HG02678 (cell line): ENCODE results near the gene ALKBH5.

ENCODE experiments used
- ATAC-seq: cut with Tn5 transposase; IDR thresholded peaks from one replicate; pipeline ENCODE4 v1.9.1; 2021; ENCODE audit warnings: mild to moderate bottlenecking, moderate library complexity; ENCODE audit not compliant: unreplicated experiment

ALKBH5 gene

DNA sequence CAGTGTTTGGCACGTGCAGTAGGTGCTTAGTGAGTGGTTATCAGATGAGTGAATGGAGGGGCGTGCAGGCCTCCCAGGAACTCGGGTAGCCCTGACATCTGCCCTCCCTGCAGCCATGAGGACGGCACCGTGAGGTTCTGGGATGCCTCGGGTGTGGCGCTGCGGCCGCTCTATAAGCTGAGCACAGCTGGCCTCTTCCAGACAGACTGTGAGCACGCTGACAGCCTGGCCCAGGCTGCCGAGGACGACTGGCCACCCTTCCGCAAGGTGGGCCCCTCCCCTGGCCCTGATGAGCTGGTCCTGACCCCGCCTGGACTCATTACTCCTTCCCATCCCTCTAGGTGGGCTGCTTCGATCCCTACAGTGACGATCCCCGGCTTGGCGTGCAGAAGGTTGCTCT, 52.9 kb downstream of the ALKBH5 start:
- ATAC-seq = no peak

GRCh38 chr17:18237461-18237860, 53.8 kb downstream of the ALKBH5 start:
- ATAC-seq = no peak

DNA sequence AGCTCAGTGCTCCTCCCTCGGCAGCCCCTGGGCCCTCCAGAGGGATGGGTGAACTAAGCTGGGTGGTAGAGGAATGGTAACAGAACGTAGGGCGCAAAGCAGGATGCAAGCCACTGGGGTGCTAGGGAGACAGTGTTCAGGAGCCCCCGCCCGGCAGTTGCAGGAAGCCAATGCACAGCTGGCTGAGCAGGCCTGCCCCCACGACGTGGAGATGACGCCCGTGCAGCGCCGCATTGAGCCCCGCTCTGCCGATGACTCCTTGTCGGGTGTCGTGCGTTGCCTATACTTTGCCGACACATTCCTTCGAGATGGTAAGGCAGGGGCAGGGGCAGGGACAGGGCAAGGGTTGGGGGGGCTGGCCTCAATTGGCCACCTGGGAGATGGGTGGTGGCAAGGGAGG, 54.7 kb downstream of the ALKBH5 start:
- no peak for ATAC-seq

DNA sequence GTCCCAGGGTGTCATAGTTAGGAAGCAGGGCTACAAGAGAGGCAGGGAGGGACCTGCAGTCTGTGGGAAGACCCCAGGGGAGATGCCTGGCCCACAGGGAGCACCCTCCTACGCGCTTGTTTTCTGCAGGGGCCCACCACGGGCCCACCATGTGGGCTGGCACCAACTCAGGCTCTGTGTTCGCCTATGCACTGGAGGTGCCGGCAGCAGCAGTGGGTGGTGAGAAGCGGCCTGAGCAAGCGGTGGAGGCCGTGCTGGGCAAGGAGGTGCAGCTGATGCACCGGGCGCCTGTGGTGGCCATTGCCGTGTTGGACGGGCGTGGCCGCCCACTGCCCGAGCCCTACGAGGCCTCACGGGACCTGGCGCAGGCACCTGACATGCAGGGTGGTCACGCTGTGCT, 56.8 kb downstream of the ALKBH5 start:
- no peak for ATAC-seq

- ATAC-seq = no peak
Measured at GRCh38 chr17:18241229-18241871, 57.7 kb downstream of the ALKBH5 start.

GRCh38 chr17:18245038-18245776, 61.6 kb downstream of the ALKBH5 start:
- ATAC-seq = no peak

DNA sequence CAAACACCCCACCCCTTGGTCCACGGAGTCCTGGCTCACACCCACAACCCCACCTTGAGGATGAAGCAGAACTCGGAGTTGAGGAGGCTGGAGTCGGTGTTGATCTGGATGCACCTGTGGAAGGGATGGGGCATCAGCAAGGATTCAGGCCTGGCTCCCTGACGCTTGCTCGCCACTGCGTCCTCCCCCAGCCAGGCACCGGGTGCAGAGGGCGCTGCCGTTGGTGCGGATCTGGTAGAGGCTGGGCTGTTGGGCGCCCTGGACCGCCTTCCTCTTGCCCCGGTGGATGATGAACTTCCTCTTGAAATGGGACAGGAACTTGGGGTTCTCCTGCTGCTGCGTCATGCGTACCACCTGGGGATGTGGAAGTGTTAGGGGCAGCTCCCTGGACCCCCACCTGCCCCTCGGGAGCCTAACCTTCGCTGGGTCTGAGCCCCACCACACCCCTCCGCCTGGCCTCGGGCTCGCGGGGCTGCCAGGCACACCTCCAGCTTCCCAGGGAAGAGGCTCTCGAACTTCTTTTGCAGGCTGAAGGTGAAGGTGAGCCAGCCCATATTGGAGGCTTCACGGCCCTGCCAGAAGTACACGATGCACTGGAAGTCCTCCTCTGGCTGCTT, 62.6 kb downstream of the ALKBH5 start:
- no peak for ATAC-seq

- no peak for ATAC-seq
Measured at GRCh38 chr17:18246880-18247612, 63.4 kb downstream of the ALKBH5 start.

DNA sequence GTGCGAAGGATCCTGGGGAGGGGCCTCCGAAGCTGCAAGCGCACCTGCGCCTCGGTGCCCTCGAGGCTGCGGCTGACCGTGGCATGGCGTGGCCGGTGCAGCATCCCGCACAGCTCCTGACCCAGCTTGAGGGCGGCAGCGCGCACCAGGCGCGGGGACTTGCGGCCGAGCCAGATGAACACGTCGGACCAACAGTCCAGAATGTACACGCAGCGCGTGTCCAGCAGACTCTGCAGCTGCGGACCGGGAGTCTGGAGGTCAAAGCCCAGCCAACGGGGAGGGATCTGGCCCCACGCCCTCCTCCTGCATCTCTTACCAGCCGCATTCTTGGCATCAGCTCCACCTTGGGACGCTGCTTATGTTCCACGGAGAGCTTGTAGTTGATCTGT, 64.0 kb downstream of the ALKBH5 start:
- ATAC-seq = no peak

DNA sequence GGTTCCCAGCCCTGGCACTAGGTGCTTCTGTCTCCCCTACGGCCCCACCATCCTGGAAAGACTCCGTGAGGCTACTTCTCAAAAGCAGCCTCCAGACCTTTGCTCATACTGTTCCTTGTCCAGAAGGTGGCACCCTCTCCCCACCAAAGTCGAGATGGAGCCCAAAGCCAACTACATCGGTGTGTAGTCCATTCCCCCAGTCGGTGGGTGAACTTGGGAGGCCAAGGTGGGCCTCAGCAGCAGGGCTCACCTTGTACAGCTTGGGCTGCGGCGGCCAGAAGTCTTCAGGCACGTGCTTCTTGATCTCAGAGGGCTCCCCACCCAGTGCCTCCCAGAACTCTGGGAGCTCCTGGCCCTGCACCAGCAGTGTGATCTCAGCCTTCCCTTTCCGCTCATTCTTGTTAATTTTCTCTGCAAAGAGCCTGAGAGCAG, 64.7 kb downstream of the ALKBH5 start:
- ATAC-seq = no peak

- no peak for ATAC-seq
Measured at GRCh38 chr17:18248811-18249210, 65.2 kb downstream of the ALKBH5 start.

GRCh38 chr17:18250259-18250658, 66.6 kb downstream of the ALKBH5 start:
- no peak for ATAC-seq

DNA sequence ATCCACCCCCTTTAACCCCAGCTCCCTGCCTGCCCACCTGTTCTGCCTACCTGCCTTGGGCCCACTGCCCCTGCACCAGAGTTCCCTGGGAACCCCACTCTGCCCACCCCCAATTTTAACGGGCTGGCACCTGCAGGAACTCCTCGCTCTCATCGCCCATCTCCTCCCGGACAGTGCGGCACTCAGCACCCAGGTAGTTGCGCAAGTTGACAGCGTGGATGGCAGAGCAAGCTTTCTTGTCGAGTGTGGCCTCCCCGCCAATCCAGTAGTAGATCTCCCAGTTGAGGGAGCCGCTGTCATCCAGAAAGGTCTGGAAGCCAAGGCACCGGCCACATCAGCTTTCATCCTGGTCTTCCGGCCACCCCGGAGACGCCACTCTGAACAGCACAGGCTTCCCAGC, 67.1 kb downstream of the ALKBH5 start:
- no peak for ATAC-seq

GRCh38 chr17:18251204-18251603, 67.6 kb downstream of the ALKBH5 start:
- ATAC-seq = no peak

GRCh38 chr17:18252160-18252559, 68.5 kb downstream of the ALKBH5 start:
- no peak for ATAC-seq

DNA sequence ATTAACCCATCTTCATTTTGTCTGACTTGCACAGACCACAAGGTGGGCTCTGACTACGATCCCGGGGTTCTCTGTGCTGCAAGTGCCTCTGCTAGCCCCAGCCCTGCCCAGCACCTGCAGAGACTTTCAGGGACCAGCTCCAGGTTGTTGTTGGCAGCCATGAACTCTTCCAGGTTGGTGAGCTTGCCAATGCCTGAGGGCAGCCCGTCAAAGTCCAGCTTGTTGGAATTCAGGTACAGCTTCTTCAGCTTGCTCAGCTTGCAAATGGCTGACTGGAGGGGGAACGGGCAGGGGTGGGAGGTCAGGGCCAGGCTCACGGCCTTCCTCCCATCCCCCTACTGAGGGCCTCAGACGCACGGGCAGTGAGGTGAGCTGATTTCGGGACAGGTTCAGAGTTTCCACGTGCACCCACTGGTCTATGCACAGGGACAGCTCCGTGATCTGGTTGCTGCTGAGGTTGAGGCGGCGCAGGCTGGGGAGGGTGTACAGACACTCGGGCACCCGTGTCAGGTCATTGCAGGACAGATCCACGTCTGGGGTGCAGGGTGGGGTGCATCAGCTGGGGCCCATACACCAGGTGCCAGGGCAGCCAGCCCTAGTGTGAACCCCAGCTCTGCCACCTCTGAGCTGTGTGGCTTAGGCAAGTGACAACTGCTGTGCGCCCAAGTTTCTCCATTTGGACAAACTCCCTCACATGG, 69.7 kb downstream of the ALKBH5 start:
- ATAC-seq = no peak

DNA sequence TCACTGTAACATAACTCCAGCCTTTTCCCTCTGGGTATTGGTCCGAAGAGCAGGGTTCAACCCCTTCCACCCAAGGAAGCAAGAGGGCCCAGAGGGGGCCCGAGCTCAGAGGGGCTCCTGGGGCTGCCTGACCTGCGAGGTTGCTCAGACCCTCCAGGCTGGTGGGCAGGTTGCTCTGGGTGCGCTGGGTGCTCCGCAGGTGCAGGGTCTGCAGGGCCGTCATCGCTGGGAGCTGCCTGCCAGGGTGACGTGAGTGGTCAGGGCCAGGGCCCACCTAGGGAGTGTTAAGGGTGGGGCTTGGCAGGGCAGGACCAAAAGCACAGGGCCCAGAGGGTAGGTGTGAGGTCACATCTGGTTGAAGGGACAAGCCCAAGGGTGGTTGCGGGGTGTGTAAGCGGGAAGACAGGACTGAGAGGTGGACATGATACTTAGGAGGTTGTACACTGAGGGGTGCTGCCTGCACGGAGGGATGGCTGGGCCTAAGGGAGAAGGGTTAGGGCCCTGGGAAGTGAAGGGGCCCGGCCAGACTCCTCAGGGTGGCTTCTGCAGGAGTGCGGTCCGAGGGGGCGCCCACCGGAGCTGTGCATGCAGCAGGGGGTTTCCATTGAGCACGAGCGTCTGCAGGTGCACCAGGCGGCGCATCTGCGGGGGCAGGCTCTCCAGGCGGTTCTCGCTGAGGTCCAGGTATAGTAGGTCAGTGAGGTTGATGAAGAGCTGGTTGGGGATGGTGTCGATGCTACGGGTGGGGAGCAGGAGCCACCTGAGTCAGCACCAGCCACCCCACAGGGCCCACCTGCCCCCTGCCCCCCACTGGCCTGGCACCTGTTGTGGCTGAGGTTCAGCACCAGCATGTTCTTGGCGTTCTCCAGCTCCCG, 70.6 kb downstream of the ALKBH5 start:
- no peak for ATAC-seq

GRCh38 chr17:18254888-18255649, 71.4 kb downstream of the ALKBH5 start:
- ATAC-seq = no peak

DNA sequence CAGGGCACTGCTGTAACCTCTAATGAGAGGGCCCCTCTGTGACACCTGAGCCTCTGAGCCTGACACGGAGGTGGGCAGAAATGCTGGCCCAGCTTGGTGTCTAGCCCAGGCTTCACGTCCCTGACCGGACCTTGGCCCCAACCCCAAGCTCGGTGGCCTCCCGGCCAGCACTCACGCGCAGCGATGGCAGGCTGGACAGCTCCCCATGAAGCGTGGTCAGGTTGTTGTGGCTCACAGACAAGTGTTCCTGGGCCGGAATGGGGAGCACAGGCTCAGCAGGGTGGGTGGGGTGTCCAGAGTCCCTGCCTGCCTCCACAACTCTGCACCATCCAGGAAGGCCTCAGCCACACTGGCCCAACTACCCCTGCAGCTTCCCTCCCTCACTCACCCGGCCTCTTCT, 72.7 kb downstream of the ALKBH5 start:
- no peak for ATAC-seq
